Activated T-cell treated with anti-CD3 and anti-CD28 coated beads for 24 hours (primary cell): Measurements from ENCODE around the gene LNPEP.
"Not testable (repeated sequence)": the region's sequence is repeated elsewhere in the genome, so short reads cannot be mapped to it uniquely, and the experiment has no call there.

Experiments used
- DNase-seq: peaks from one replicate; pipeline ENCODE4 v3.0.0-alpha.2; 2020; ENCODE audit warnings: low read depth

Gene LNPEP

GRCh38 chr5:97065475-97065874 lies 129.6 kb downstream of the LNPEP start:
- DNase-seq, result no peak

GRCh38 chr5:97067296-97067850 lies 131.5 kb downstream of the LNPEP start:
- no peak for DNase-seq

- DNase-seq, result no peak
These were observed 134.4 kb downstream of the LNPEP start for GRCh38 chr5:97070234-97070633.

GRCh38 chr5:97071101-97071500 lies 135.2 kb downstream of the LNPEP start:
- no peak for DNase-seq

GRCh38 chr5:97071993-97072392 lies 136.1 kb downstream of the LNPEP start:
- no peak for DNase-seq

- DNase-seq, result no peak
These were observed 136.8 kb downstream of the LNPEP start for GRCh38 chr5:97072696-97073095.

- no peak for DNase-seq
These were observed 137.5 kb downstream of the LNPEP start for GRCh38 chr5:97073420-97073819.

GRCh38 chr5:97074859-97075489 lies 139.1 kb downstream of the LNPEP start:
- DNase-seq, result no peak

- DNase-seq, result no peak
These were observed 139.8 kb downstream of the LNPEP start for GRCh38 chr5:97075649-97076048.

GRCh38 chr5:97076098-97076497 lies 140.2 kb downstream of the LNPEP start:
- DNase-seq, result no peak

GRCh38 chr5:97077246-97077645 lies 141.4 kb downstream of the LNPEP start:
- DNase-seq, result no peak

GRCh38 chr5:97078958-97079743 lies 143.3 kb downstream of the LNPEP start:
- no peak for DNase-seq

GRCh38 chr5:97084782-97085458 lies 149.0 kb downstream of the LNPEP start:
- not testable (repeated sequence) for DNase-seq

- no peak for DNase-seq
These were observed 149.7 kb downstream of the LNPEP start for GRCh38 chr5:97085459-97086181.
